ENCODE data around the gene SNX19.

DNA sequence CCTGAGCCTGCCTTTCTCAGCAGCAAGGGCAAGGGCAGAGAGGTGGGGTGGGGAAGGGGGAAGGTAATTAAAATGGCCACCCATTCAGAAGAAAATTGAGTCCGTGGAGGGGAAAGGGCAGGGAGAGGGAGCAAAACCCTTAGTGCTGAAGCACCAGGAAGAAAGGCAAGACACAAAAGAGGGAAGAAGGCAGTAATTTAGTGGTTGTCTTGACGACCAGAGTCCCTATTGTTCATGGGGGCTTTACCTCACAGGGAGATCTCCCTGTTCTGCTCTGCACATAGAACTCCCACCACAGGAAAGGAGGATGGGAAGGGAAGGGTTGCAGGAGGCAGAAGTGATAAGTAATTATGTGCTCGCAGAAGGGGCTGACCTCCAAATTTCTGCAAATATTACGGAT lies 23.4 kb downstream of the SNX19 start:
- TF ChIP-seq TOX (CRISPR knock-in tag; IDR thresholded peaks at IDR 0.05; ENCODE audit: borderline replicate concordance) (no peak), OSR1 (CRISPR knock-in tag; IDR thresholded peaks at IDR 0.05) (no peak), ARNTL (CRISPR knock-in tag; IDR thresholded peaks at IDR 0.05; ENCODE audit: borderline replicate concordance, low read depth) (no peak), ESRRG (CRISPR knock-in tag; IDR thresholded peaks at IDR 0.05) (no peak)
- TF ChIP-seq, protein P1, sequence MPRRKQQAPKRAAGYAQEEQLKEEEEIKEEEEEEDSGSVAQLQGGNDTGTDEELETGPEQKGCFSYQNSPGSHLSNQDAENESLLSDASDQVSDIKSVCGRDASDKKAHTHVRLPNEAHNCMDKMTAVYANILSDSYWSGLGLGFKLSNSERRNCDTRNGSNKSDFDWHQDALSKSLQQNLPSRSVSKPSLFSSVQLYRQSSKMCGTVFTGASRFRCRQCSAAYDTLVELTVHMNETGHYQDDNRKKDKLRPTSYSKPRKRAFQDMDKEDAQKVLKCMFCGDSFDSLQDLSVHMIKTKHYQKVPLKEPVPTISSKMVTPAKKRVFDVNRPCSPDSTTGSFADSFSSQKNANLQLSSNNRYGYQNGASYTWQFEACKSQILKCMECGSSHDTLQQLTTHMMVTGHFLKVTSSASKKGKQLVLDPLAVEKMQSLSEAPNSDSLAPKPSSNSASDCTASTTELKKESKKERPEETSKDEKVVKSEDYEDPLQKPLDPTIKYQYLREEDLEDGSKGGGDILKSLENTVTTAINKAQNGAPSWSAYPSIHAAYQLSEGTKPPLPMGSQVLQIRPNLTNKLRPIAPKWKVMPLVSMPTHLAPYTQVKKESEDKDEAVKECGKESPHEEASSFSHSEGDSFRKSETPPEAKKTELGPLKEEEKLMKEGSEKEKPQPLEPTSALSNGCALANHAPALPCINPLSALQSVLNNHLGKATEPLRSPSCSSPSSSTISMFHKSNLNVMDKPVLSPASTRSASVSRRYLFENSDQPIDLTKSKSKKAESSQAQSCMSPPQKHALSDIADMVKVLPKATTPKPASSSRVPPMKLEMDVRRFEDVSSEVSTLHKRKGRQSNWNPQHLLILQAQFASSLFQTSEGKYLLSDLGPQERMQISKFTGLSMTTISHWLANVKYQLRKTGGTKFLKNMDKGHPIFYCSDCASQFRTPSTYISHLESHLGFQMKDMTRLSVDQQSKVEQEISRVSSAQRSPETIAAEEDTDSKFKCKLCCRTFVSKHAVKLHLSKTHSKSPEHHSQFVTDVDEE (CRISPR knock-in tag; IDR thresholded peaks at IDR 0.05) = no peak
- TF ChIP-seq, protein P2, sequence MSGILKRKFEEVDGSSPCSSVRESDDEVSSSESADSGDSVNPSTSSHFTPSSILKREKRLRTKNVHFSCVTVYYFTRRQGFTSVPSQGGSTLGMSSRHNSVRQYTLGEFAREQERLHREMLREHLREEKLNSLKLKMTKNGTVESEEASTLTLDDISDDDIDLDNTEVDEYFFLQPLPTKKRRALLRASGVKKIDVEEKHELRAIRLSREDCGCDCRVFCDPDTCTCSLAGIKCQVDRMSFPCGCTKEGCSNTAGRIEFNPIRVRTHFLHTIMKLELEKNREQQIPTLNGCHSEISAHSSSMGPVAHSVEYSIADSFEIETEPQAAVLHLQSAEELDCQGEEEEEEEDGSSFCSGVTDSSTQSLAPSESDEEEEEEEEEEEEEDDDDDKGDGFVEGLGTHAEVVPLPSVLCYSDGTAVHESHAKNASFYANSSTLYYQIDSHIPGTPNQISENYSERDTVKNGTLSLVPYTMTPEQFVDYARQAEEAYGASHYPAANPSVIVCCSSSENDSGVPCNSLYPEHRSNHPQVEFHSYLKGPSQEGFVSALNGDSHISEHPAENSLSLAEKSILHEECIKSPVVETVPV (CRISPR knock-in tag; IDR thresholded peaks at IDR 0.05) = no peak

Measured in SK-N-SH treated with all-trans-retinoic acid at 6 μM for 48 hours (cell line).